Endothelial cell of umbilical vein (primary cell): ENCODE data around the gene UTS2B. TPM values are rescaled to one million over a fixed set of nuclear protein-coding genes. Genes with fewer than 3 reads are reported as not detected.

ENCODE experiments used
- BruUV-seq: library from RNA; stranded (reverse); fragments of 400-500 nt; replicated peaks from 2 replicates; lab custom pipeline; 2021; lab: Mats Ljungman, UMichigan
- CTCF ChIA-PET: fragments of 300-600, 350-600 bp; sonication (Branson Sonifier 250); formaldehyde crosslinking; loops from one replicate; lab custom pipeline; 2021; ENCODE audit warnings: antibody characterized with exemption, inconsistent platforms; lab: Charles Lee
- POLR2A ChIA-PET: fragments of 300-600, 350-600 bp; sonication (Branson Sonifier 250); formaldehyde crosslinking; loops from one replicate; lab custom pipeline; 2021; ENCODE audit warnings: antibody characterized with exemption, inconsistent platforms; lab: Charles Lee
- DNase-seq: peaks from one replicate; pipeline ENCODE4 v3.0.0-alpha.2; 2011; ENCODE audit warnings: low read depth, low spot score
- FAIRE-seq: peaks from 2 replicates; lab custom pipeline; 2011; peaks lifted over from hg19 to GRCh38; lab: Jason Lieb, UNC
- H2AFZ ChIP-seq: 2 replicates; pipeline ENCODE4 v1.6.0; 2012; ENCODE audit warnings: low read depth, low read length, control low read depth, inconsistent platforms
- H3K27ac ChIP-seq: 2 replicates; pipeline ENCODE4 v1.5.1; 2011; ENCODE audit warnings: low read depth, mild to moderate bottlenecking, control low read depth, low read length, moderate library complexity; ENCODE audit not compliant: insufficient read depth
- H3K27me3 ChIP-seq, 2 experiments: 2 replicates each; pipeline versions ENCODE4 v1.6.0 to v1.6.1; 2011; ENCODE audit warnings: low read length in 2 of 2, mixed read lengths in 1 of 2; ENCODE audit not compliant: control insufficient read depth in 2 of 2, insufficient read depth in 2 of 2
- H3K36me3 ChIP-seq, 2 experiments: 2 replicates in 1 of 2; 3 replicates in 1 of 2; pipeline ENCODE4 v1.5.1; 2011; ENCODE audit warnings: low read length in 2 of 2, mild to moderate bottlenecking in 1 of 2, moderate library complexity in 1 of 2; ENCODE audit not compliant: control insufficient read depth in 2 of 2, insufficient read depth in 2 of 2; ENCODE audit errors: extremely low read depth in 1 of 2
- H3K4me1 ChIP-seq: 3 replicates; pipeline ENCODE4 v1.5.1; 2011; ENCODE audit warnings: mild to moderate bottlenecking, low read length; ENCODE audit not compliant: control insufficient read depth, insufficient read depth; ENCODE audit errors: extremely low read depth
- H3K4me2 ChIP-seq: 2 replicates; pipeline ENCODE4 v1.6.1; 2011; ENCODE audit warnings: low read length, control low read depth, mixed read lengths; ENCODE audit not compliant: insufficient read depth
- H3K4me3 ChIP-seq, 3 experiments: fragments of 200-600 bp in 1 of 3; sonication (generic), shearing (Covaris generic) in 1 of 3; replicated peaks in 1 of 3; 2 replicates each; pipeline ENCODE4 v1.5.1; 2011 to 2016; ENCODE audit warnings: control low read depth in 3 of 3, low read length in 3 of 3, mild to moderate bottlenecking in 2 of 3, inconsistent platforms in 1 of 3, low read depth in 1 of 3, moderate library complexity in 1 of 3; ENCODE audit not compliant: insufficient read depth in 1 of 3
- H3K79me2 ChIP-seq: 2 replicates; pipeline ENCODE4 v1.6.0; 2012; ENCODE audit warnings: low read length, inconsistent platforms; ENCODE audit not compliant: control insufficient read depth, insufficient read depth
- H3K9ac ChIP-seq: replicated peaks from 2 replicates; pipeline ENCODE3; 2011; ENCODE audit warnings: low read length, control low read depth; ENCODE audit not compliant: insufficient read depth; ENCODE audit errors: extremely low read depth
- H3K9me1 ChIP-seq: replicated peaks from 3 replicates; pipeline ENCODE4 v1.6.0; 2011; ENCODE audit warnings: mild to moderate bottlenecking, low read length; ENCODE audit not compliant: control insufficient read depth, insufficient read depth; ENCODE audit errors: extremely low read depth
- H3K9me3 ChIP-seq: replicated peaks from 2 replicates; pipeline ENCODE4 v1.5.1; 2012; ENCODE audit warnings: low read length, inconsistent platforms; ENCODE audit not compliant: control insufficient read depth, insufficient read depth
- H4K20me1 ChIP-seq: replicated peaks from 2 replicates; pipeline ENCODE3; 2011; ENCODE audit warnings: mild to moderate bottlenecking, low read length; ENCODE audit not compliant: control insufficient read depth, insufficient read depth; ENCODE audit errors: extremely low read depth
- EZH2 ChIP-seq: IDR thresholded peaks from 2 replicates; pipeline ENCODE4 v1.6.1; 2012; ENCODE audit warnings: borderline replicate concordance, low read depth, mild to moderate bottlenecking, moderate library complexity, low read length, inconsistent platforms; ENCODE audit not compliant: severe bottlenecking
- FOS ChIP-seq: IDR thresholded peaks from 2 replicates; pipeline ENCODE4 v1.6.1; 2011; ENCODE audit warnings: mild to moderate bottlenecking, low read length, moderate library complexity, borderline replicate concordance; ENCODE audit not compliant: insufficient read depth
- GATA2 ChIP-seq: IDR thresholded peaks from 2 replicates; pipeline ENCODE4 v1.7.0; 2011; ENCODE audit warnings: low read depth, mild to moderate bottlenecking, moderate library complexity, mixed read lengths, low read length; ENCODE audit not compliant: insufficient read length, insufficient read depth
- dilution Hi-C: fragments of 300-500 bp; cut with MboI; formaldehyde crosslinking; loops from one replicate; pipeline ENCODE4 v1.15.0; 2019; ENCODE audit warnings: low sequenced_read_pairs; ENCODE audit not compliant: extremely low pct_ligation_motif_present
- intact Hi-C: fragments of 100-400 bp; cut with micrococcal nuclease; formaldehyde crosslinking; loops from one replicate; pipeline ENCODE4 v1.10.0; 2022
- polyA plus RNA-seq, 4 experiments: library from polyadenylated mRNA; depleted of rRNA in 3 of 4; stranded (reverse) in 3 of 4; unstranded in 1 of 4; fragments of >200 nt; gene quantifications; 2 replicates each; pipeline versions ENCODE4 v1.2.1 to v1.2.3, GENCODE V29; 2011 to 2012; ENCODE audit warnings: missing spikeins in 1 of 4
- total RNA-seq: library from RNA; stranded (reverse); gene quantifications from 2 replicates; pipeline ENCODE4 v1.2.3, GENCODE V29; 2021

UTS2B gene
- total and polyA plus RNA-seq, 2 donors (not counting 3 experiments of a cell fraction or from before 2014, with no cell fraction given), result 0.21 to 1.1 TPM

- Histone ChIP-seq H3K79me2 (no peaks in the 10 kb centered on the region), H3K4me2 (no peak overlapping the region), H3K4me3 (no peak overlapping the region), H3K27me3 (no peaks in the 10 kb centered on the region), H3K9me1 (no peaks in the 10 kb centered on the region), H3K36me3 (no peaks in the 10 kb centered on the region), H3K4me1 (peaks cover 45% of the 10 kb centered on the region), H3K27ac (no peak overlapping the region), H2AFZ (peak overlapping the region; percentile 26), H4K20me1 (no peaks in the 10 kb centered on the region), H3K9me3 (no peaks in the 10 kb centered on the region), H3K9ac (no peak overlapping the region)
- dilution Hi-C loops (no loop called here), intact Hi-C loops (loop anchor here (5.0 to 10.0 kb wide), 2 partner anchors 175 to 1168 kb away; no protein-coding TSS in a partner anchor)
- POLR2A ChIA-PET, result no interaction called here
- CTCF ChIA-PET, result interaction anchor here (1.4 kb wide), 1 partner anchor 101 kb away, joined by 5 read pairs; no protein-coding TSS in a partner anchor
- BruUV-seq, result no TSS peak
- no peak for DNase-seq
- FAIRE-seq, result no peak
- TF ChIP-seq GATA2 (peak; percentile 61), FOS (no peak)
Measured at GRCh38 chr3:191237047-191237882, 93.1 kb downstream of the UTS2B start.

GRCh38 chr3:191236646-191237045 lies 93.7 kb downstream of the UTS2B start:
- TF ChIP-seq EZH2, result no peak
- no peaks in the 10 kb centered on the region for H3K79me2 ChIP-seq
- peak overlapping the region; percentile 26 for H2AFZ ChIP-seq
- CTCF ChIA-PET, result no interaction called here
- no peaks in the 10 kb centered on the region for H3K9me3 ChIP-seq
- BruUV-seq, result no TSS peak
- POLR2A ChIA-PET, result no interaction called here
- dilution Hi-C loops, result no loop called here
- intact Hi-C loops, result loop anchor here (5.0 to 10.0 kb wide), 2 partner anchors 176 to 1168 kb away; no protein-coding TSS in a partner anchor
- no peaks in the 10 kb centered on the region for H3K36me3 ChIP-seq
- H3K4me2 ChIP-seq, result no peak overlapping the region
- H3K4me3 ChIP-seq, result no peak overlapping the region
- no peak overlapping the region for H3K27ac ChIP-seq
- FAIRE-seq, result no peak
- H3K27me3 ChIP-seq, result no peaks in the 10 kb centered on the region
- no peaks in the 10 kb centered on the region for H3K9me1 ChIP-seq
- peak; percentile 43 for DNase-seq
- H3K4me1 ChIP-seq, result peaks cover 45% of the 10 kb centered on the region
- peak overlapping the region; percentile 3 for H3K9ac ChIP-seq
- no peaks in the 10 kb centered on the region for H4K20me1 ChIP-seq
